M059J (cell line): ENCODE results near the gene CSGALNACT2. TPM values are rescaled to one million over a fixed set of nuclear protein-coding genes. Genes with fewer than 3 reads are reported as not detected.

Experiments used
- DNase-seq: peaks from one replicate; pipeline ENCODE4 v3.0.0-alpha.2; 2012; ENCODE audit warnings: low read depth
- total RNA-seq: library from RNA; depleted of rRNA; stranded (reverse); fragments of >200 nt; shearing (Covaris generic); gene quantifications from 2 replicates; pipeline ENCODE4 v1.2.3, GENCODE V29; 2014; rRNA removed

Gene CSGALNACT2
- total RNA-seq, 1 experiment from 2014 or later: 4.5 TPM

- DNase-seq: no peak
Observed at GRCh38 chr10:43229208-43230061, 91.2 kb downstream of the CSGALNACT2 start.

GRCh38 chr10:43230101-43230908 is 92.1 kb downstream of the CSGALNACT2 start:
- DNase-seq: no peak

- no peak for DNase-seq
Observed at GRCh38 chr10:43230909-43231522, 92.8 kb downstream of the CSGALNACT2 start.

DNA sequence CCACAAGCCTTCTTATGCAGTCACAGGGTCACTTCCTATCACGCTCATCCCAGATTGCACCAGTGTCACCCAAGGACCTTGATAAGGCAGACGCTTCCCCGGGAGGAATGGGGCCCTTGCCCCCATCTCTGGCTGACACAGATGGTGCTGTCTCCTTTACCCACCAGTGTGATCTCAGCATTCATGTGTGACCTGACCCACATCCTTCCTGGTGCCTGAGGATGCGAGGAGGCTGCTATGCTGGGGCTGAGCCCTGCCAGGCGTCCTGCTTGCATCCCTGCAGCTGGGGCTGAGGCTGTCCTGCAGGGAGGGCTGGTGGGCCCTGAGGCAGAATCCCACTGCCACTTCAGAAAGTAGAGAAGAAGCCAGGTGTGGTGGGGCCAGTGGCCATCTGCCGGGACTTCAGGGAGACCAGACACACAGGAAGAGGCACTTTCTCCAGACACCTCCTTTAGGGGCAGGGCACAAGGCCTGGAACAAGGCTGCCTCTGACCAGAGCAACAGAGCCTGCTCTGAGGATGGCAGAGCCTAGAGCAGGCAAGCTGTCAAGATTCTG is 93.4 kb downstream of the CSGALNACT2 start:
- DNase-seq: no peak

DNA sequence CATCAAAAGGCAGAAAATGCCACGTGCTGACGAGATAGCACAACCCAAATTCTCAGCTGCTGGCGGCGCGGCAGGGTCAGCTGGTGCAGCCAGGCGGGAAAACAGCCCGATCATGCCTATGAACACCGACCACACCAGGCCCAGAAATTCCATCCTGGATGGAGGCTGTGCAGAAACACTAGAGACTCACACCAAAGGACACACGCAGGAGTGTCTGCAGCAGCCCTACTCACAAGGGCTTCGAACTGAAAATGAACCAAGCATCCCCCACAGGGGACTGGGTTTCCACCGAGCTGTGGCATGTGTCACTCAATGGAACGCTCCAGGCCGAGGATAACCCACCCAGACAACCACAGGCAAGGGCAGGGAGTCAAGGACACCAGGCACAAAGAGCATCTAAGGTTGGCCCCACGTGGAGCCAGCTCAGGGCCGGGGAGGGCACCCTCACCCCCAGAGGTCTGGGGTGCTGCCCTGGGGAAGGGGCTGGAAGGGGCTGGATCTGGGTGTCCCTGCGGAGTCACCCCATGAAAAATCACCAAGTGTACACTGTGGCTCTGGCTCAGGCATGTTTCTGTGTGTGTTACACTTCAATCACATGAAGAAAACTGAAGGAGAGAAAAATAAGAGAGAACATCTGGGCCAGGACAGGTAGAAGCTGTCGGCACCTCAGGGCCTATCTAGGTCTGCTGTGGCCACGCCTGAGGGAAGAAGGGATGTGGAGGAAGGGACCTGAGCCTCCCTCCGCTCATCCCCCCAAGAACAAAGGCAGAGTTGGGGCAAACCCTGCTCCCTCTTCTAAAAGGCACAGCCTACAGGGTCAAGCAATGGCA is 95.6 kb downstream of the CSGALNACT2 start:
- DNase-seq: no peak

DNA sequence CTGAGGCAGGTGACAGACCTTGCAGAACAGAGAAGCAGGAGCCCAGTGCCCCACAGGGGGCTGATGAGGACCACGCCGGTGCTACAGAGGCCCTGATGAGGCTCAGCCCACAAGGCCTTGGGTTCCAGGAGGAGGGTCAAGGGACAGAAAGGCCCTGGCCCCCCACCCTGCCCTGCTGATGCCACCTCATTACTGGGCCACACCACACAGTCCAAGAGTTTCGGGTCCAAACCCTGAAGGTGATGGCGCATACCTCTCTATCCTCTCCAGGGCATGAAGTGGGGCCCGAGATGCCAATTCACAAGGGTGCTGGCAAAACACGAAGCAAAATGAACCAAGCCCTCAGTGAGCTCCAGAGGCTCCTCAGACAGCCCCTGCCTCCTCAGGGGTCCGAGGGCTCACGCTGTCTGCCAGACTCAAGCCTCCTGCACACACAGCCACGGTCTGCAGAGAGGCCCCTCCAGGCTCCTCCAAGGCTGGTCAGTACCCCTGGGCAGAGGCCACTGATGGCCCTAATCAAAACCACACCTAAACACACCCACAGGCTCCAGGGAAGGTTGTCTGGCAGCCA is 96.3 kb downstream of the CSGALNACT2 start:
- DNase-seq: no peak

Other genes with a start within 250 kb of the CSGALNACT2 start
- 0.15 TPM in 1 of 2 replicates, not detected in the other for gene RET, start 61.4 kb upstream of the CSGALNACT2 start, total RNA-seq
- not detected in 2 replicates for gene RASGEF1A, start 128.6 kb downstream of the CSGALNACT2 start, total RNA-seq
- not detected in 2 replicates for gene FXYD4, start 233.2 kb downstream of the CSGALNACT2 start, total RNA-seq